GM18517 (cell line): ENCODE results near the gene OR51I2.

Experiments used
- ATAC-seq: cut with Tn5 transposase; IDR thresholded peaks from one replicate; pipeline ENCODE4 v1.9.1; 2021; ENCODE audit warnings: mild to moderate bottlenecking, moderate library complexity; ENCODE audit not compliant: unreplicated experiment

The OR51I2 gene

DNA sequence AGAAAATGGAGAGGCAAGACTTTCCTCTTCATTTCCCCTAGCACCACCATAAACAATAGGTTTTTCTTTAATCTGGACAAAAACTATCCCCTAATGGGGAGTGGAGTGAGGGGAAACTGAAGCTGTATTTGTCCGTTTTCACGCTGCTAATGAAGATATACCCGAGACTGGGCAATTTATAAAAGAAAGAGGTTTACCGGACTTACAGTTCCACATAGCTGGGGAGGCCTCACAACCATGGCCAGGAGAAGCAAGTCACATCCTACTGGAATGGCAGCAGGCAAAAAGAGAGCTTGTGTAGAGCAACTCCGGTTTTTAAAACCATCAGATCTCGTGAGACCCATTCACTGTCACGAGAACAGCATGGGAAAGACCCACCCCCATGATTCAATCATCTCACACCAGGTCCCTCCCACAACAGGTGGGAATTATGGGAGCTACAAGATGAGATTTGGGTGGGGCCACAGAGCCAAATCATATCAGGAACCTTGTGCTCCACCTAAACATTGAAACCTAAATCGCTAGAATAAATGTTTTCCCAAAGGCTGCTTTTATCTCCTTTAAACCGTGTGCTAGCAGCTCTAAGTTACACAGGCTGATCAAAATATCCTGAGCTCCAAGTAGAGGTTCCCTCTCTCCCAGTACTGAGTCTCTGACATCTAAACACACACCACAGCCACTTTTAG is 56.4 kb downstream of the OR51I2 start:
- no peak for ATAC-seq
